ENCODE measurements around the gene RNF123. TPM values are rescaled to one million over a fixed set of nuclear protein-coding genes. Genes with fewer than 3 reads are reported as not detected.

RNF123 gene
- total RNA-seq, 1 donor from 2014 or later = 31.3 TPM

DNA sequence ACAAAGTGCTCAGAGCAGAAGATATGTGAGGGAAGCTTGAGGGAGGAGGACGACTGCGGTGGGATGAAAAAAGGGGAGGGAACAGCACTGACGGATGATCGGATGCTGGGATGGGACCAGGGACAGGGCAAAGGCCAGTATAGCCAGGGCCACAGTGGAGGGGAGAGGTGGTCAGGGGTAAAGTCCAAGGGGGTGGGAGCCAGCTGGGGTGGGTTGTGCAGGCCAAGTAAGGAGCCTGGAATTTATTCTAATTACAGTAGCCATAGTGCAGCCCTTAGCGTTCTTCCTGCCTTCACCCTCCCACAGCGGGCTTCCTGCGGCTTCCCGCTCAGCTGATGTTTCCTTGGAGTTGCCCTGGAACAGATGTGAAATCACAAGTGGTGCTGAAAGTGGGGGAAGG is 22.8 kb upstream of the RNF123 start:
- Histone ChIP-seq H3K27ac (ENCODE audit: low read depth, low read length) (no peak overlapping the region), H3K4me3 (ENCODE audit: low read length in 3 of 3) (no peak overlapping the region), H3K36me3 (ENCODE audit: control insufficient read depth in 3 of 3, insufficient read depth in 3 of 3, low read length in 3 of 3) (no peaks in the 10 kb centered on the region), H3K9ac (ENCODE audit: low read depth in 1 of 3, low read length in 3 of 3) (no peak overlapping the region), H3K27me3 (ENCODE audit: control insufficient read depth in 3 of 3, insufficient read depth in 3 of 3, low read length in 3 of 3) (peaks cover 6 to 26% (median 9%) of the 10 kb centered on the region in 3 donors), H3K4me1 (ENCODE audit: control insufficient read depth in 3 of 3, insufficient read depth in 3 of 3, low read length in 3 of 3) (peaks cover 4% of the 10 kb centered on the region in 3 donors), H3K9me3 (ENCODE audit: control insufficient read depth in 3 of 3, low read length in 3 of 3) (no peaks in the 10 kb centered on the region)

GRCh38 chr3:49667701-49668413 is 21.5 kb upstream of the RNF123 start:
- H3K4me3 ChIP-seq (ENCODE audit: low read length in 3 of 3) = no peak overlapping the region
- no peaks in the 10 kb centered on the region for H3K9me3 ChIP-seq (ENCODE audit: control insufficient read depth in 3 of 3, low read length in 3 of 3)
- H3K27ac ChIP-seq (ENCODE audit: low read depth, low read length) = no peak overlapping the region
- H3K27me3 ChIP-seq (ENCODE audit: control insufficient read depth in 3 of 3, insufficient read depth in 3 of 3, low read length in 3 of 3) = peaks cover 6 to 26% (median 9%) of the 10 kb centered on the region in 3 donors
- H3K4me1 ChIP-seq (ENCODE audit: control insufficient read depth in 3 of 3, insufficient read depth in 3 of 3, low read length in 3 of 3) = peaks cover 4 to 7% (median 4%) of the 10 kb centered on the region in 3 donors
- no peaks in the 10 kb centered on the region for H3K36me3 ChIP-seq (ENCODE audit: control insufficient read depth in 3 of 3, insufficient read depth in 3 of 3, low read length in 3 of 3)
- no peak overlapping the region for H3K9ac ChIP-seq (ENCODE audit: low read depth in 1 of 3, low read length in 3 of 3)

- Histone ChIP-seq H3K9me3 (ENCODE audit: control insufficient read depth in 3 of 3, low read length in 3 of 3) (no peaks in the 10 kb centered on the region), H3K27me3 (ENCODE audit: control insufficient read depth in 3 of 3, insufficient read depth in 3 of 3, low read length in 3 of 3) (peaks cover 6 to 26% (median 9%) of the 10 kb centered on the region in 3 donors), H3K4me1 (ENCODE audit: control insufficient read depth in 3 of 3, insufficient read depth in 3 of 3, low read length in 3 of 3) (peaks cover 8 to 12% (median 8%) of the 10 kb centered on the region in 3 donors), H3K36me3 (ENCODE audit: control insufficient read depth in 3 of 3, insufficient read depth in 3 of 3, low read length in 3 of 3) (no peaks in the 10 kb centered on the region), H3K4me3 (ENCODE audit: low read length in 3 of 3) (no peak overlapping the region), H3K9ac (ENCODE audit: low read depth in 1 of 3, low read length in 3 of 3) (no peak overlapping the region), H3K27ac (ENCODE audit: low read depth, low read length) (no peak overlapping the region)
Measured at GRCh38 chr3:49668414-49668797, 21.0 kb upstream of the RNF123 start.

DNA sequence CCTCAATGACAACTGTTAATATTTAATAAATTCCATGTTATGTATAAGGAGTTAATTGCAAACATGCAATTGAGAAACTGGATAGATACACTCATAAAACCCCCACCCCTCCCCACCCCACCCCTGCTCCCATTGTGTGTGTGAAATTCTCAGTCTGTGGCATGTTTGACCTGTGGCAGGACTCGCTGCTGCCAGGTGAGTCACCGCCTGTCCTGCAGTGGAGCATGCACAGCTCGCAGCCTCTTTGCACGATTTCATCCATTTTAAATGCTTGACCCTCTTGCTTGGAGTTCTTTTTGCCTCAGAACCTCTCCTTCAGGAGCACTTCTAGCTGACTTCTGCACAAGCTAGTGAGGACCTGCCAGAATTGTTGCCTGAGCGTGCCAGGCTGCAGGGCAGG is 20.5 kb upstream of the RNF123 start:
- peaks cover 9 to 16% (median 9%) of the 10 kb centered on the region in 3 donors for H3K4me1 ChIP-seq (ENCODE audit: control insufficient read depth in 3 of 3, insufficient read depth in 3 of 3, low read length in 3 of 3)
- no peaks in the 10 kb centered on the region for H3K36me3 ChIP-seq (ENCODE audit: control insufficient read depth in 3 of 3, insufficient read depth in 3 of 3, low read length in 3 of 3)
- H3K9me3 ChIP-seq (ENCODE audit: control insufficient read depth in 3 of 3, low read length in 3 of 3) = no peaks in the 10 kb centered on the region
- H3K27ac ChIP-seq (ENCODE audit: low read depth, low read length) = no peak overlapping the region
- H3K9ac ChIP-seq (ENCODE audit: low read depth in 1 of 3, low read length in 3 of 3) = peak overlapping the region in 1 of 3 donors; percentile 33
- H3K27me3 ChIP-seq (ENCODE audit: control insufficient read depth in 3 of 3, insufficient read depth in 3 of 3, low read length in 3 of 3) = peaks cover 6 to 26% (median 9%) of the 10 kb centered on the region in 3 donors
- no peak overlapping the region for H3K4me3 ChIP-seq (ENCODE audit: low read length in 3 of 3)

- peaks cover 6 to 26% (median 9%) of the 10 kb centered on the region in 3 donors for H3K27me3 ChIP-seq (ENCODE audit: control insufficient read depth in 3 of 3, insufficient read depth in 3 of 3, low read length in 3 of 3)
Measured at GRCh38 chr3:49669352-49669751, 20.0 kb upstream of the RNF123 start.

DNA sequence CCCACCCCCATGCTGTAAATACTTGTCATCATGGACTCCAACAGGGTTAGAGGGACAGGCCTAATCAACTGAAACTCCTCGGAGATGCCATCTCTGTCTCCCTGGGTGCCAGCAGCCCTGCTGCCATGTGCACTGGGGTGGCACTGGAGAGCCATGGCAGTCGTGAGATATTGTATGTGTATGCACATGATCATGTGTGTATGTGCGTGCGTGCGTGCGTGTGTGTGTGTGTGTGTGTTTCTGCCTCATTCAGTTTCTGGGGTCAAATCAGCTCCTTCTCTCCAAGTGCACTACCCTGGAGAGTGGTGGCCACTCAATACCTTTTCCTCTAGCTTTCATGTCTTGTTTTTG is 18.4 kb upstream of the RNF123 start:
- Histone ChIP-seq H3K9me3 (ENCODE audit: control insufficient read depth in 3 of 3, low read length in 3 of 3) (no peaks in the 10 kb centered on the region), H3K4me3 (ENCODE audit: low read length in 3 of 3) (no peak overlapping the region), H3K27me3 (ENCODE audit: control insufficient read depth in 3 of 3, insufficient read depth in 3 of 3, low read length in 3 of 3) (peaks cover 6 to 18% (median 9%) of the 10 kb centered on the region in 3 donors), H3K9ac (ENCODE audit: low read depth in 1 of 3, low read length in 3 of 3) (peak overlapping the region in 1 of 3 donors; percentile 45), H3K36me3 (ENCODE audit: control insufficient read depth in 3 of 3, insufficient read depth in 3 of 3, low read length in 3 of 3) (peaks cover 3 to 8% (median 5%) of the 10 kb centered on the region in 3 donors), H3K4me1 (ENCODE audit: control insufficient read depth in 3 of 3, insufficient read depth in 3 of 3, low read length in 3 of 3) (peaks cover 19 to 34% (median 22%) of the 10 kb centered on the region in 3 donors), H3K27ac (ENCODE audit: low read depth, low read length) (no peak overlapping the region)

More at GRCh38 chr3:49669352-49669751, 20.0 kb upstream of the RNF123 start:
- Histone ChIP-seq H3K9ac (ENCODE audit: low read depth in 1 of 3, low read length in 3 of 3) (peak overlapping the region in 1 of 3 donors; percentile 33), H3K4me1 (ENCODE audit: control insufficient read depth in 3 of 3, insufficient read depth in 3 of 3, low read length in 3 of 3) (peaks cover 9 to 19% (median 9%) of the 10 kb centered on the region in 3 donors), H3K9me3 (ENCODE audit: control insufficient read depth in 3 of 3, low read length in 3 of 3) (no peaks in the 10 kb centered on the region), H3K36me3 (ENCODE audit: control insufficient read depth in 3 of 3, insufficient read depth in 3 of 3, low read length in 3 of 3) (no peaks in the 10 kb centered on the region), H3K27ac (ENCODE audit: low read depth, low read length) (no peak overlapping the region), H3K4me3 (ENCODE audit: low read length in 3 of 3) (no peak overlapping the region)

DNA sequence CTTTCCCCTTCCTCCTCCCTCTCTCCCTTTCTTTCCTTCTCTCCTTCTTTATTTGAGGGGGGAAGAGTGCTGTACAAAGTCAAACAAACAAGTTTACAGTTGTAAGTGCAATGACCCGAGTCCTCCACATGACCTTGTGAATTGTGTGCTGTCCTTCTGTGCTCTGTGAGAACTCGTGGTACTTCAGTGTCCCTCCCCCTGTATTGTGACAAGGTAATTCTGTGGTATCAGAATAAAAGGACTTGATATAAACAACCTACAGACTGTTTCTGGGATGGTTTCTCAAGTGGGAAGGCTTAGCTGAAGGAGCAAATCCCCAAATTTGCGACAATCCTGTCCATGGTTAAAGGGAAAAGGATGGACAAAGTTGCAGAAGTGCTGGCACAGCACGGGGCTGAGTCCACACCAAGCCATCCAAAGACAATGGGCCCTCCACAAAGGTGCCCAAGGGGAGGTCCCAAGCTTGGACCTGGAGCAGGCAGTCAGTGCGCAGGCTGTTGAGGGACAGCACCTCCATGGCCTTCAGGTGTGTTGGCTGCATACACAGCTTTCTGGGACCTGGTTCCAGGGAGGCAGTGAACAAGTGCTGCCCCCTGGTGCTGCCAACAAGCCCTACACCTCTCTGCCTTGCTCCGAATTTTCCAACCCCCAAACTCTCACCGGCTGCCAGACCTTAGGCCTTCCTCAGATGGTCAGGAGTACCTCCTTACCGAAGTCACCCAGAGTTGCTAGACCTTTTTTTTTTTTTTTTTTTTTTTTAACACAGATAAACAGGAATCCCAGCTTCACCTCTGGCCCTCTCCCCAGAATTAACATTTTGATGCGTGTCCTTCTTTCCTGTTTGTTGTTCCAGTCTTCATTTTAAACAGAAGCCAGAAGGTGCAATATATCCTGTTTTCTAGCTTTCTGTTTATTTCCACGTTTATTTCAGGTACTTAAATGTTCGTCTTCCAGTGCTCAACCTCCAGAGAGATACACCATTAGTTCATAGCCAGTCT is 17.8 kb upstream of the RNF123 start:
- Histone ChIP-seq H3K9me3 (ENCODE audit: control insufficient read depth in 3 of 3, low read length in 3 of 3) (no peaks in the 10 kb centered on the region), H3K4me1 (ENCODE audit: control insufficient read depth in 3 of 3, insufficient read depth in 3 of 3, low read length in 3 of 3) (peaks cover 19 to 37% (median 22%) of the 10 kb centered on the region in 3 donors), H3K9ac (ENCODE audit: low read depth in 1 of 3, low read length in 3 of 3) (no peak overlapping the region), H3K4me3 (ENCODE audit: low read length in 3 of 3) (no peak overlapping the region), H3K27me3 (ENCODE audit: control insufficient read depth in 3 of 3, insufficient read depth in 3 of 3, low read length in 3 of 3) (peaks cover 6 to 16% (median 9%) of the 10 kb centered on the region in 3 donors), H3K27ac (ENCODE audit: low read depth, low read length) (no peak overlapping the region), H3K36me3 (ENCODE audit: control insufficient read depth in 3 of 3, insufficient read depth in 3 of 3, low read length in 3 of 3) (peaks cover 10 to 15% (median 12%) of the 10 kb centered on the region in 3 donors)

- H3K4me1 ChIP-seq (ENCODE audit: control insufficient read depth in 3 of 3, insufficient read depth in 3 of 3, low read length in 3 of 3) = peaks cover 19 to 40% (median 20%) of the 10 kb centered on the region in 3 donors
- peaks cover 0 to 9% (median 2%) of the 10 kb centered on the region in 3 donors for H3K27me3 ChIP-seq (ENCODE audit: control insufficient read depth in 3 of 3, insufficient read depth in 3 of 3, low read length in 3 of 3)
- H3K4me3 ChIP-seq (ENCODE audit: low read length in 3 of 3) = peak overlapping the region; percentile 68 to 95 (median 91)
- H3K9ac ChIP-seq (ENCODE audit: low read depth in 1 of 3, low read length in 3 of 3) = peak overlapping the region; percentile 57 to 92 (median 85)
- peaks cover 27 to 31% (median 28%) of the 10 kb centered on the region in 3 donors for H3K36me3 ChIP-seq (ENCODE audit: control insufficient read depth in 3 of 3, insufficient read depth in 3 of 3, low read length in 3 of 3)
- no peaks in the 10 kb centered on the region for H3K9me3 ChIP-seq (ENCODE audit: control insufficient read depth in 3 of 3, low read length in 3 of 3)
- peak overlapping the region; percentile 93 for H3K27ac ChIP-seq (ENCODE audit: low read depth, low read length)
Measured at GRCh38 chr3:49673121-49673714, 16.1 kb upstream of the RNF123 start.

- H3K4me3 ChIP-seq (ENCODE audit: low read length in 3 of 3) = peak within 1 kb of the TSS; percentile 78 to 95 (median 91)
- H3K27ac ChIP-seq (ENCODE audit: low read depth, low read length) = peak within 1 kb of the TSS; percentile 93
- peaks cover 19 to 40% (median 20%) of the 10 kb centered on the region in 3 donors for H3K4me1 ChIP-seq (ENCODE audit: control insufficient read depth in 3 of 3, insufficient read depth in 3 of 3, low read length in 3 of 3)
- H3K36me3 ChIP-seq (ENCODE audit: control insufficient read depth in 3 of 3, insufficient read depth in 3 of 3, low read length in 3 of 3) = peaks cover 33 to 37% (median 35%) of the 10 kb centered on the region in 3 donors
- H3K9me3 ChIP-seq (ENCODE audit: control insufficient read depth in 3 of 3, low read length in 3 of 3) = no peaks in the 10 kb centered on the region
- peak within 1 kb of the TSS; percentile 77 to 92 (median 85) for H3K9ac ChIP-seq (ENCODE audit: low read depth in 1 of 3, low read length in 3 of 3)
- peaks cover 0 to 7% (median 0%) of the 10 kb centered on the region in 3 donors for H3K27me3 ChIP-seq (ENCODE audit: control insufficient read depth in 3 of 3, insufficient read depth in 3 of 3, low read length in 3 of 3)
Measured at GRCh38 chr3:49673715-49674496, 15.5 kb upstream of the RNF123 start, which contains the start of gene APEH. Gene APEH (plus strand): TSS chr3:49674351. CDS start chr3:49674402, 51 bp downstream.

All from skeletal muscle tissue (tissue), 4 donors.